NOMO-1 (cell line): Measurements from ENCODE around the gene COL5A1.
"Not testable (repeated sequence)": the region's sequence is repeated elsewhere in the genome, so short reads cannot be mapped to it uniquely, and the experiment has no call there.

Experiments
- DNase-seq, 2 experiments: peaks; one replicate each; lab custom pipeline; 2025; ENCODE audit not compliant: unreplicated experiment in 2 of 2; lab: John Stamatoyannopoulos, UW

COL5A1 gene

DNA sequence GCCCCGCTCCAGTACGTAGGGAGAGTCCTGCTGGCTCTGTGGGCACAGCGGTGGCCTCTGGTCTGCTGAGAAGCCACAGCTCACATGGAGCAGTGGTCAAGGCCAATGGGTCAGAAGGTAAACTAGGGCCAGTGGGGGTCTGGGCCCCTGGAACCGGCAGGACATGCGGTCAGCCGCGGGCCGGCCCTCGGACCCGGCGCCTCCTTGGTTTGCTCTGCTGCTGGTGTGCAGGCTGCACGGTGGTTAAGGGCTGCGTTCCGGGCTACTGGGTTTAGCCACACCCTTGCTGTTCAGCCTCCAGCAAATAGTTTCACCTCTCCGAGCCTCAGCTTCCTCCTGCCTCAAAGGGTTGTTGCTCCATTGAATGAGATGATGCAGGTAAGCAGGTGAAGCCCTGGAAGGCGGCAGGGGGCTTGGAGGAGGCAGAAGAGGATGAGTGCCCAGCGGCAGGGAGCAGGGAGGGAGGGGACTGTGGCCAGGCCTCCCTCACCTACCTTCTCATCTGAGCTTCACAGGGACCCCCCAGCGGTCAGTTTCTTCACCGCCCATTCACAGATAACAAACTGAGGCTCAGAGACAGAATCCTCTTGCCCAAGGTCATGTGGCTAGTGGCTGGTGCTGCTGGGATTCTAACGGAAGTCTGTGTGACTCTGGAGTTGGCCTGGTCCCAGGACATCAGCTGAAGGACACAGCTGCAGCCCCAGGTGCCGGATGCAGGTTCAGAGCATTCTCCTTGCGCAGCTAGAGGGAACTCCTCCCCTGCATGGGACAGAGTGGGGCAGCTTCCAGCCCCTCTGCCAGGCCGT lies 3.7 kb upstream of the COL5A1 start:
- no peak for DNase-seq

DNA sequence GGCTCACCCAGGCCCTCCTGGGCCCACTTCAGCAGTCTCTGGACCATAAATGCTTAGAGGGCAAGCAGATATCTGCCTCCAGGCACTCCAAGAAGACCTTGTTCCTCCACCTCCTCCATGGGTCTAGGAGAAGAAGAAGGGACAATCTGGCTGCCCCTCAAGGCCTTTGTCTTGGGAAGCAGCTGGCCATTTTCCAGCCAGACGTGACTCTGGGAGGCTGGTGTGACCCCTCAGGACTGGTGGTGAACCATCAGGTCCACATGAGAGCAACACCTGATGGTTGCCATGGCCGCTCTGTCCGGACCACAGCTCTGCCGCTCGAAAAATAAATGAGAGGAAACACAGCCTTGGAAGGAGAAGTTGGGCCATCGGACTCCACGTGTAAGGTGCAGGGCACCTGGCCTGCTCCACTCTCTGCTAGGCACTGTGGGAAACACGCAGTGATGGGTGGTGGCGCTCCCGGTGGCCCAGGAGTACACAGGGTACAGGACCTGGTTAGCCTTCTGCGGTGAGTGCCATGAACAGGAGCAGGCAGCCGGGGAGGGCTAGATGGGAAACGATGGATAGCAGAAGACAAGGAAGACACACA lies 3.0 kb upstream of the COL5A1 start:
- no peak for DNase-seq

GRCh38 chr9:134639994-134640393 lies 1.6 kb upstream of the COL5A1 start:
- no peak for DNase-seq

DNA sequence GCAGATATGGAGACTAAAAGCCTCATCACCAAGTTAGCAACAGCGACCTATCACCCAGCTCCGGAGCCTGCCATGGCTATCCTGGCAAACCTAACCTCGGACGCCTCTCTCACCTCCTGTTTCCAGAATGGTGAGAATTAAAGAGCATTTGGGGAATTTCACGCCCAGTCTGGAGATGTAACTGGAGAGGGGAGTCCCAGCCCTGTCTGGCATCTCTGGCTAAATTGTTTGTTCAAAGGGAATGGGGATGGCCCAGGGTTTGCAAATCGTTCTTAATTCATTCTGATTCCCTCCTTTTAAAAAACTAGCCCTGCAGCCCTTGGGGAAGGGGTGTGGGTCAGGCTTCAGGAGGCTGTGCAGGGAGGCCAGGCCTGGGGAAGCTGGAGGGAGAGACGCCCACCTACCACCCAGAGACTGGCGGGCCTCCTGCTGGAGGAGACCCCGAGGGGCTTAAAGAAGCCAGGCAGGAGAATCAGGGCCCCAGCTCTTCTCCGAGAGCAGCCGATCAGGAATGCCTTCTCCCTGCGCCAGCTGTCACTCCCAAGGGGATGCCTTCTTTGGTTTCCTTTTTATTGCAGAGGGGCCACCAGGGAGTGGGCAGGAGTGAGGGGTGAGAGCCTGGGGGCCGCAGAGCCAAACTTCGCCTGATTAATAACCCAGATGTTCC lies 964 bp upstream of the COL5A1 start:
- DNase-seq = no peak

- no peak for DNase-seq
Measured at GRCh38 chr9:134641990-134642384, 384 bp downstream of the COL5A1 start.

GRCh38 chr9:134642385-134643181 lies 980 bp downstream of the COL5A1 start:
- no peak for DNase-seq

- DNase-seq = no peak
Measured at GRCh38 chr9:134643222-134643671, 1.6 kb downstream of the COL5A1 start.

DNA sequence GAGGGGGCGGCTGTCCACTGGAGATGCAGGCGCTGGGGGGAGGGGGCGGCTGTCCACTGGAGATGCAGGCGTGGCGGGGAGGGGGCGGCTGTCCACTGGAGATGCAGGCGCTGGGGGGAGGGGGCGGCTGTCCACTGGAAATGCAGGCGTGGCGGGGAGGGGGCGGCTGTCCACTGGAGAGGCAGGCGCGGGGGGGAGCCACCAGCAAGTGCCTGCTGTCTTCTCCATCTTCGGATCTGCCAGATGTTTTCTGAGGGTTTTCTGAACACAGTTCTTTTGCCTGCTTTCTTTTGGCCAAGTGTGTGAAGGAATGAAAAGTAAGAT lies 2.8 kb downstream of the COL5A1 start:
- not testable (repeated sequence) for DNase-seq

DNA sequence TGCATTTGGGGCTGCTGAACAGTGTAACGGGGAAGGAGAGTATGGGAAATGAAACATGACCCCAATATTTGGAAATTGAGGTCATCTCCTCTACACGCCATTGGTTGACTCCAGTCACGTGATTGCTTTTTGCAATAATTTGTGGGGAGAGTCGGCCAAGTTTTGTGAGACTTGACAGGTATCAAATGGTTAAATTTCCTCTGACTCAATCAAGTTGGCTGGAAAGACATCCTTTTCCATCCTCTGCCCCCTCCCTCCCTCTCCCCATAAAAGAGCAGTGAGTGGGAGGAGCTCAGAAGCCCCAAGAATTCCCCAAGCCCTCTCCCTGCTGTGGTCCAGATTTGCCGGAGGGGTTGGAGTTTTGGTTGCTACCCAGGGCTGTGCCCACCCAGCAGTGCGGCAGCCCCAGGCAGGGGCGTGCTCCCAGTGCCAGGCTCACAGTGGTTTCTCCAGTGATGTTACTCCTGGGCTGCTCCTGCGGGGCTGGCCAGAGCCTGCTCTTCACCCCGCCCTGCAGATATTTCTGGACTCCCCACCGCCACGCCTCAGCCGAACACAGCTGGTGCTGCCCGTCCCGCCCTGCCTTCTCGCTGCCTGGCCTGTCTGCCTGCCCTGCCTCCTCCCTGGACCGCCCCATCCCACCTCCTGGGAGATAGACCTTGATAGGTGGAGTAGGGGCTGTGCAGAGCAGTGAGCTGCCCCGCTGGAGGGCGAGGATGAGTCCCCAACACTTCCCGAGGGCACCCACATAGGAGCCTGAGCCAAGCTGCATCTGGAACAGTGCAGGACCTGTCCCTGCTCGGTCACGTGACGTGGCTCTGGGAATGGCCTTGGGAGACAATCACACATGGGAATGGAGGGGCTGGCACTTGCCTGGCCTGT lies 3.4 kb downstream of the COL5A1 start:
- no peak for DNase-seq

DNA sequence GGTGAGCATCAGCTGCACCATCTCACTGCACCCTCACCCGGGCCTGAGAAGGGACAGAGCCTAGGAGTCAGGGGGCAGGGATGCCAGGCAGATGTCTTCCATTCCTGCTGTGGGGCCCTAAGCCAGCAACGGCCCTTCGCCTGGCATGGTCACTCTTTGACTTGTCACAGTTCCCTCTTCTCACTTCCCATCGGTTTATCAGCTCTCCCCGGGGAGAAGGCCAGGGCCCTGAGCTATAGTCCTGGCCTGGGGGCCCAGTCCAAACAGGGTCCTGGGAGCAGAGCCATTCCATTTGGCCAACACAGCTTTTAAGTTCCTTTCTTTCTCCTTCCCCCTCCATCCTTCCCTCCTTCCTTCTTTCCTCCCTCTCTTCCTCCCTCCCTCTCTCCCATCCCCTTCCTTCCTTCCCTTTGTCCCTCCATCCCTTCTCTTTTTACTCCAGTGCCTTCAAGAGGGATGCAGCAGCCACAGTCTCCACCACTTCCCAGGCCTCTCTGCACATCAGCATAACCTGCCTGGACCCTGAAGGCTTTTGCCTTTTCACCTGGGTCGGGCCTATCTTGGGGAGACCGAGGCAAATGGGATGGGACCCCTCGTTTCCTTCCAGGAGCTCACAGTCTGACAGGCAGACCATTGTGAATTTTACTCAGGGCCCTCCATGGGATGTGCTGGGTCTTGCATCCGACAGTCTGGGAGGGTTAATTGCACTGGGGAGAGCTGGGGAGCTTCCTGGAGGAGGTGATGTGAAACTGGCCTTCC lies 4.2 kb downstream of the COL5A1 start:
- no peak for DNase-seq

GRCh38 chr9:134647359-134648080 lies 5.9 kb downstream of the COL5A1 start:
- no peak for DNase-seq

GRCh38 chr9:134648701-134649530 lies 7.3 kb downstream of the COL5A1 start:
- DNase-seq = no peak

GRCh38 chr9:134650431-134651190 lies 9.0 kb downstream of the COL5A1 start:
- DNase-seq = no peak

- no peak for DNase-seq
Measured at GRCh38 chr9:134651226-134651905, 9.8 kb downstream of the COL5A1 start.

- no peak for DNase-seq
Measured at GRCh38 chr9:134652291-134653225, 11.0 kb downstream of the COL5A1 start.
